Gastrocnemius medialis (tissue), 4 donors: Measurements from ENCODE around the gene TDRD6. TPM values are rescaled to one million over a fixed set of nuclear protein-coding genes. Genes with fewer than 3 reads are reported as not detected.

Experiments
- ATAC-seq, 2 donors: fragments of 150-250 bp; one replicate each; pipeline ENCODE4 v1.9.1; 2016
- DNase-seq, 2 donors: peaks; one replicate each; pipeline ENCODE4 v3.0.0-alpha.2; 2019
- H3K27ac ChIP-seq, 4 donors: fragments of 200-600 bp; sonication (generic); 1 replicate in 1 of 4; 2 replicates in 3 of 4; pipeline ENCODE4 v1.5.1; 2016 to 2018; ENCODE audit warnings: mild to moderate bottlenecking in 2 of 4, moderate library complexity in 1 of 4
- H3K27me3 ChIP-seq, 3 donors: fragments of 200-600 bp; sonication (generic) in 2 of 3; 1 replicate in 1 of 3; 2 replicates in 2 of 3; pipeline versions ENCODE4 v1.5.1 to v1.6.0; 2016 to 2019; ENCODE audit warnings: mild to moderate bottlenecking in 1 of 3, moderate library complexity in 1 of 3
- H3K36me3 ChIP-seq, 2 donors: fragments of 200-600 bp; sonication (generic) in 1 of 2; one replicate each; pipeline ENCODE4 v1.5.1; 2017 to 2018
- H3K4me1 ChIP-seq, 2 donors: fragments of 200-600 bp; sonication (generic) in 1 of 2; one replicate each; pipeline ENCODE4 v1.5.1; 2016 to 2017; ENCODE audit warnings: mild to moderate bottlenecking in 2 of 2
- H3K4me3 ChIP-seq, 4 donors: fragments of 200-600 bp; sonication (generic) in 3 of 4; 1 replicate in 1 of 4; 2 replicates in 3 of 4; pipeline ENCODE4 v1.5.1; 2016 to 2019; ENCODE audit warnings: mild to moderate bottlenecking in 2 of 4
- H3K9me3 ChIP-seq, 3 donors: fragments of 200-600 bp; sonication (generic) in 2 of 3; 1 replicate in 1 of 3; 2 replicates in 2 of 3; pipeline ENCODE4 v1.5.1; 2016 to 2019
- CTCF ChIP-seq, 5 experiments: fragments of 450-650 bp in 3 of 5; fragments of 200-600 bp in 2 of 5; sonication (generic) in 2 of 5; IDR thresholded peaks in 4 of 5; conservative IDR thresholded peaks in 1 of 5; 1 replicate in 4 of 5; 2 replicates in 1 of 5; pipeline ENCODE4 v1.5.1; 2016 to 2019; ENCODE audit warnings: antibody characterized with exemption in 5 of 5, mild to moderate bottlenecking in 3 of 5, moderate library complexity in 3 of 5
- POLR2A ChIP-seq, 2 donors: fragments of 450-650 bp; IDR thresholded peaks; one replicate each; pipeline ENCODE4 v1.6.1; 2017; ENCODE audit warnings: antibody characterized with exemption in 2 of 2, mild to moderate bottlenecking in 2 of 2, moderate library complexity in 2 of 2
- in situ Hi-C, 4 donors: fragments of 200-750 bp; cut with MboI; loops; one replicate each; pipeline versions ENCODE4 v1.15.0 to v1.8.0; 2017; ENCODE audit warnings: low sequenced_read_pairs in 4 of 4
- intact Hi-C: fragments of 100-400 bp; cut with DNase I; formaldehyde crosslinking; loops from one replicate; pipeline ENCODE4 v1.15.1; 2023; ENCODE audit warnings: low total_unique reads
- total RNA-seq, 4 donors: library from RNA; depleted of rRNA; stranded (reverse); fragments of >200 nt; gene quantifications; one replicate each; pipeline versions ENCODE4 v1.1.0 to v1.2.3, GENCODE V29; 2016

Gene TDRD6
- total RNA-seq, 4 donors from 2014 or later = 0.03 to 1.7 (median 0.07) TPM

GRCh38 chr6:46748940-46749503 is 61.3 kb downstream of the TDRD6 start:
- ATAC-seq = no peak
- intact Hi-C loops (no loop called here), in situ Hi-C loops (no loop called here)

GRCh38 chr6:46749731-46750130 is 62.0 kb downstream of the TDRD6 start:
- no peaks in the 10 kb centered on the region for H3K4me1 ChIP-seq
- ATAC-seq (no peak), DNase-seq (no peak)
- H3K27me3 ChIP-seq = no peaks in the 10 kb centered on the region
- intact Hi-C loops = no loop called here
- in situ Hi-C loops = no loop called here
- H3K27ac ChIP-seq = no peak overlapping the region
- H3K4me3 ChIP-seq = no peak overlapping the region
- H3K9me3 ChIP-seq = no peaks in the 10 kb centered on the region
- no peaks in the 10 kb centered on the region for H3K36me3 ChIP-seq
- TF ChIP-seq CTCF (IDR thresholded peaks at IDR 0.05 in 4 of 5, conservative IDR thresholded peaks at IDR 0.05 in 1 of 5) = no peak
- TF ChIP-seq POLR2A (IDR thresholded peaks at IDR 0.05) = no peak

More at GRCh38 chr6:46748940-46749503, 61.3 kb downstream of the TDRD6 start:
- no peak for TF ChIP-seq POLR2A (IDR thresholded peaks at IDR 0.05)
- no peak for TF ChIP-seq CTCF (IDR thresholded peaks at IDR 0.05 in 4 of 5, conservative IDR thresholded peaks at IDR 0.05 in 1 of 5)
- no peaks in the 10 kb centered on the region for H3K36me3 ChIP-seq
- no peaks in the 10 kb centered on the region for H3K27me3 ChIP-seq
- no peak overlapping the region for H3K4me3 ChIP-seq
- no peaks in the 10 kb centered on the region for H3K4me1 ChIP-seq
- DNase-seq = no peak
- no peak overlapping the region for H3K27ac ChIP-seq
- no peaks in the 10 kb centered on the region for H3K9me3 ChIP-seq

DNA sequence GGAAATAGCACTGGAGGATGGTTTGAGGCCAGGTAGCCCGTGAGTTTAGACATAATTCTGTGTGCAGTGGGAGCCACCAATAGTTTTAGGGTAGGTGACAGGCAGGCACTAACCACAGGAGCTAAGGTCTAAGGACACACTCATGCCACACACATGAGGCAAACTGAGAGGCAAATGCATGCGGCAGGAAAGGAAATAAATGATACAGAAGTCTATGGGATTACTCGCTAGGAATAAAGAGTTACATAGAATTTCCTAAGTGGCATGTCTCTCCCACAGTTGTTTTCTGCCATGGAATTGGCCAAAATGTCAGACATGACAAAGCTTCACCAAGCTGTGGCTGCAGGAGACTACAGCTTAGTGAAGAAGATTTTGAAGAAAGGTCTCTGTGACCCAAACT is 64.0 kb downstream of the TDRD6 start:
- in situ Hi-C loops = no loop called here
- no peaks in the 10 kb centered on the region for H3K36me3 ChIP-seq

More for the DNA sequence above, 64.0 kb downstream of the TDRD6 start:
- Histone ChIP-seq H3K27me3 (no peaks in the 10 kb centered on the region), H3K4me1 (peaks cover under 1 to 2% of the 10 kb centered on the region in 2 donors), H3K9me3 (no peaks in the 10 kb centered on the region), H3K4me3 (no peak overlapping the region), H3K27ac (no peak overlapping the region)
- TF ChIP-seq CTCF (IDR thresholded peaks at IDR 0.05 in 4 of 5, conservative IDR thresholded peaks at IDR 0.05 in 1 of 5) = no peak
- no peak for TF ChIP-seq POLR2A (IDR thresholded peaks at IDR 0.05)
- intact Hi-C loops = no loop called here
- DNase-seq (no peak), ATAC-seq (no peak)

Other genes with a start within 250 kb of the TDRD6 start
- 10 to 100 TPM; 26.2 to 88.8 (median 43.2) TPM for gene RCAN2, start 196.4 kb upstream of the TDRD6 start, total RNA-seq
- 1 to 10 TPM in 2 of 4 donors, under 1 TPM in 2; 0.24 to 3.8 (median 1.0) TPM for gene CYP39A1, start 35.1 kb upstream of the TDRD6 start, total RNA-seq
- 10 to 100 TPM in 1 of 4 donors, 1 to 10 TPM in 2, under 1 TPM in 1; 0.56 to 24.2 (median 6.5) TPM for gene SLC25A27, start 34.9 kb upstream of the TDRD6 start, total RNA-seq
- not detected for gene PLA2G7, start 47.5 kb downstream of the TDRD6 start, total RNA-seq
- not detected for gene ANKRD66, start 59.0 kb downstream of the TDRD6 start, total RNA-seq
- under 1 TPM in 1 of 4 donors, not detected in 3; 1.00 TPM for gene MEP1A, start 105.5 kb downstream of the TDRD6 start, total RNA-seq
- gene ADGRF5, start 234.1 kb downstream of the TDRD6 start, total RNA-seq = 10 to 100 TPM; 27.6 to 49.2 (median 41.0) TPM